ENCODE measurements around the gene SPEF1.
A peak's percentile ranks its signal among the peaks of the same experiment; 100 is the strongest.

SPEF1 gene

DNA sequence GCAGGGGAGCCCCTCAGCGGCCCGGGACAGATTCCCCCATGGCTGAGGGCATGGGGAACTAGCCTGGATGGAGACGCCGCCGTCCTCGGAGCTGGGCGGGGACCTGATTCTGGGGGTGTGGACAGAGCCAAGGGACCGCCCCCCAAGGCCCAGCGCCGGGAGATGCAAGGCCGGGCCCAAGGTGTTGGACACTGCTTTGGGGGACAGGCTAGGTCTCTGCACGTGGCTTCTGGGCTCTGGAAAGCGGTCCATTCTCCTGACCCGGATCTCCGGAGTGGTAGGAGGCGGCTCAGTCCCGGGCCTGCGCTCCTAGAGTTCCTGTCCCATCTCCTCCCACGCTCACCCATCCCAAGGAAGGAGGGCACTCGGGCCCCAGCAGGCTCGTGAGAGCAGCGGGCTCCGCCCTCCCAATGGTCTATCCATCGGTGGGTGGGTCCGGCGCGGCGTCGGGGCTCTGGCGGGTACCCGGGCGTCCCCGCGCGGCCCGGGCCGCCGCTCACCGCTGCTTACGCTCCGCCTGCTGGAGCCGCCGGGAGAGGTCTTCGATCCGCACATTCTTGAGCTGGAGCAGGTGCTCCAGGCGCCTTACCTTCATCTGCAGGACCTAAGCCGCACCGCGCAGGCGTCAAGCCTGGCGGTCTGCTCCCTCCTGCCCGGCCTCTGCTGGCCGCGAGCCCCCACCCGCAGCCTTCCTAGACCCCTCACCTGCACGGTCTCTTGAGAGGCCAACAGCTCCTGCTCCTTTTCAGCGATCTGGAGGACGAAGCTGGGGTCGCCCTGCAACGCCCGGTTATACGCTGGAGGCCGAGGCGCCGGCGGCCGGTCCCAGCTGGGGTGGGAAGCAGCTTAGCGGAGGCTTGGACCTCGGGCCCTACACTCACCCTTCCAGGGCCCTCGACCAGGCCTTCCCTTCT, 3.3 kb downstream of the SPEF1 start:
- H3K9ac ChIP-seq (ENCODE audit: low read length) = peak overlapping the region; percentile 46; the same call in 1 of the 2 replicates
- H3K4me2 ChIP-seq (ENCODE audit: low read length) = peak overlapping the region; percentile 96
- peaks cover 28% of the 10 kb centered on the region for H3K4me1 ChIP-seq (ENCODE audit: insufficient read depth, low read length, severe bottlenecking)
- H3K9me3 ChIP-seq (ENCODE audit: low read length) = no peaks in the 10 kb centered on the region
- H3K79me2 ChIP-seq (ENCODE audit: insufficient read depth, low read length) = no peaks in the 10 kb centered on the region
- TF ChIP-seq EZH2 (IDR thresholded peaks at IDR 0.05; ENCODE audit: borderline replicate concordance, low read length) = no peak
- TF ChIP-seq, protein P1, sequence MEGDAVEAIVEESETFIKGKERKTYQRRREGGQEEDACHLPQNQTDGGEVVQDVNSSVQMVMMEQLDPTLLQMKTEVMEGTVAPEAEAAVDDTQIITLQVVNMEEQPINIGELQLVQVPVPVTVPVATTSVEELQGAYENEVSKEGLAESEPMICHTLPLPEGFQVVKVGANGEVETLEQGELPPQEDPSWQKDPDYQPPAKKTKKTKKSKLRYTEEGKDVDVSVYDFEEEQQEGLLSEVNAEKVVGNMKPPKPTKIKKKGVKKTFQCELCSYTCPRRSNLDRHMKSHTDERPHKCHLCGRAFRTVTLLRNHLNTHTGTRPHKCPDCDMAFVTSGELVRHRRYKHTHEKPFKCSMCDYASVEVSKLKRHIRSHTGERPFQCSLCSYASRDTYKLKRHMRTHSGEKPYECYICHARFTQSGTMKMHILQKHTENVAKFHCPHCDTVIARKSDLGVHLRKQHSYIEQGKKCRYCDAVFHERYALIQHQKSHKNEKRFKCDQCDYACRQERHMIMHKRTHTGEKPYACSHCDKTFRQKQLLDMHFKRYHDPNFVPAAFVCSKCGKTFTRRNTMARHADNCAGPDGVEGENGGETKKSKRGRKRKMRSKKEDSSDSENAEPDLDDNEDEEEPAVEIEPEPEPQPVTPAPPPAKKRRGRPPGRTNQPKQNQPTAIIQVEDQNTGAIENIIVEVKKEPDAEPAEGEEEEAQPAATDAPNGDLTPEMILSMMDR (IDR thresholded peaks at IDR 0.05; ENCODE audit: low read length) = no peak
- peak overlapping the region; percentile 57 for H3K4me3 ChIP-seq (ENCODE audit: low read depth, low read length, poor library complexity, severe bottlenecking)
- no peaks in the 10 kb centered on the region for H3K9me2 ChIP-seq (ENCODE audit: low read depth, low read length)
- no peaks in the 10 kb centered on the region for H4K20me1 ChIP-seq (ENCODE audit: insufficient read depth, low read length)
- no peaks in the 10 kb centered on the region for H3K36me3 ChIP-seq (ENCODE audit: insufficient read depth, low read length)
- H3K27ac ChIP-seq (ENCODE audit: low read depth, low read length, poor library complexity, severe bottlenecking) = no peak overlapping the region
- H3F3A ChIP-seq (ENCODE audit: insufficient read depth, low read length) = no peaks in the 10 kb centered on the region
- H3K27me3 ChIP-seq (ENCODE audit: insufficient read depth, low read length) = peaks cover 7% of the 10 kb centered on the region
- no peak overlapping the region for H2AFZ ChIP-seq (ENCODE audit: low read length)

DNA sequence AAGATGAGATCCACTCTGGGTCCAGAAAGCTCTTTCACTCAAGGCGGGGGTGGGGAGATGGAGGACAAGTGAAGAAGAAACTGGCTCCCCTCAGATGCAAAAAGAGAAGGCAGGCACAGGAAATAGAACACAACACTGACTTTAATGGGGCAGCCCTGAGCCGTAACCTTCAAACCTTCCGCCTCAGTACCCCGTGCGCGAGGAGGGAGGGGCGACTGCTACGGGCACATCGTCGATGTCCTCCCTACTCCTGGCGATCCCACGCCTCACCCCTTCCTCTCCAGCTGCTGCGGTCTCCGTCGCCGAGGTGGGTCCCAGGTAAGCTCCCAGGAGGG, 3.9 kb downstream of the SPEF1 start:
- Histone ChIP-seq H3K4me3 (ENCODE audit: low read depth, low read length, poor library complexity, severe bottlenecking) (peak overlapping the region; percentile 57), H3F3A (ENCODE audit: insufficient read depth, low read length) (no peaks in the 10 kb centered on the region), H3K9ac (ENCODE audit: low read length) (peak overlapping the region; percentile 46; the same call in 1 of the 2 replicates), H3K27ac (ENCODE audit: low read depth, low read length, poor library complexity, severe bottlenecking) (no peak overlapping the region), H3K27me3 (ENCODE audit: insufficient read depth, low read length) (peaks cover 7% of the 10 kb centered on the region), H4K20me1 (ENCODE audit: insufficient read depth, low read length) (no peaks in the 10 kb centered on the region), H3K4me2 (ENCODE audit: low read length) (peak overlapping the region; percentile 96), H2AFZ (ENCODE audit: low read length) (no peak overlapping the region), H3K9me2 (ENCODE audit: low read depth, low read length) (no peaks in the 10 kb centered on the region), H3K79me2 (ENCODE audit: insufficient read depth, low read length) (no peaks in the 10 kb centered on the region), H3K9me3 (ENCODE audit: low read length) (no peaks in the 10 kb centered on the region), H3K36me3 (ENCODE audit: insufficient read depth, low read length) (no peaks in the 10 kb centered on the region), H3K4me1 (ENCODE audit: insufficient read depth, low read length, severe bottlenecking) (peaks cover 28% of the 10 kb centered on the region)
- TF ChIP-seq, protein P1 (IDR thresholded peaks at IDR 0.05; ENCODE audit: low read length) = no peak
- no peak for TF ChIP-seq EZH2 (IDR thresholded peaks at IDR 0.05; ENCODE audit: borderline replicate concordance, low read length)

DNA sequence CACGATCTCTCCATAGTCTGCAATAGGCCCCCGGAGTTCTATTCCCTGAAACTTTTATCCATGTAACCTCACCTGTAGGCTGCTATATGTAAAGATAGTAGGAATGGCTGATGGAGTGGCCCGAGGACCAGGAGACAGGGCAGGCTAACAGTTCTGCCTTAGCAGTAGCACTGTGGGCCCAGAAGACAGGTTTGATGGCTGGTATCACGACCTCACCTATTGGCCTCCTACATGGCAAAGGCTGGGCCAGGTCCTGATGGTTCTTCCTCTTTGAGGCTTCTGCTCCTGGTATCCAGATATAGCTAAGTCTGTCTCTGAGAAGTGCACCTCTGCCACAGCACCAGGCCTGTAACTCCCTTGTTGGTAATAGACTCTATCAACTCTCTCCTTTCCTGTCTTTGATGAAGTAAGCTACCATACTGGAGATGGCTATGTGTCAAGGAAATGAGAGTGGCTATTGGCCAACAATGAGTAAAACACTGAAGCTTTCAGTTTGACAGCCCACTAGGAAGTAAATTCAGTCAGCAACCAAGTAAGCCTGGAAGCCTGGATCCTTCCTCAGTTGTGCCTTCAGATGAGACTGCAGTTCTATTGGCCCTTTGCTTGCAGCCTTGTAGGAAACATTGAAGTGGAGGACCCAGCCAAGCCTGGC, 5.7 kb downstream of the SPEF1 start:
- H3K9me2 ChIP-seq (ENCODE audit: low read depth, low read length) = no peaks in the 10 kb centered on the region
- no peaks in the 10 kb centered on the region for H3K79me2 ChIP-seq (ENCODE audit: insufficient read depth, low read length)
- TF ChIP-seq, protein P1 (IDR thresholded peaks at IDR 0.05; ENCODE audit: low read length) = no peak
- no peak for TF ChIP-seq EZH2 (IDR thresholded peaks at IDR 0.05; ENCODE audit: borderline replicate concordance, low read length)
- no peak overlapping the region for H3K9ac ChIP-seq (ENCODE audit: low read length)
- H3K27me3 ChIP-seq (ENCODE audit: insufficient read depth, low read length) = peaks cover 7% of the 10 kb centered on the region
- no peaks in the 10 kb centered on the region for H3F3A ChIP-seq (ENCODE audit: insufficient read depth, low read length)
- H4K20me1 ChIP-seq (ENCODE audit: insufficient read depth, low read length) = no peaks in the 10 kb centered on the region
- no peak overlapping the region for H3K4me3 ChIP-seq (ENCODE audit: low read depth, low read length, poor library complexity, severe bottlenecking)
- peaks cover 17% of the 10 kb centered on the region for H3K4me1 ChIP-seq (ENCODE audit: insufficient read depth, low read length, severe bottlenecking)
- H3K27ac ChIP-seq (ENCODE audit: low read depth, low read length, poor library complexity, severe bottlenecking) = no peak overlapping the region
- H2AFZ ChIP-seq (ENCODE audit: low read length) = no peak overlapping the region
- no peak overlapping the region for H3K4me2 ChIP-seq (ENCODE audit: low read length)
- no peaks in the 10 kb centered on the region for H3K9me3 ChIP-seq (ENCODE audit: low read length)
- H3K36me3 ChIP-seq (ENCODE audit: insufficient read depth, low read length) = no peaks in the 10 kb centered on the region; the same call in 1 of the 2 replicates
